ENCODE data around the gene CCND1. TPM values are rescaled to one million over a fixed set of nuclear protein-coding genes. Genes with fewer than 3 reads are reported as not detected.

CCND1 gene
- total RNA-seq, 1 donor from 2014 or later = 10.5 TPM

GRCh38 chr11:69604055-69604454 lies 36.9 kb upstream of the CCND1 start:
- intact Hi-C loops (cut with micrococcal nuclease) = no loop called here
- Mint-ChIP-seq H3K27ac (no peak overlapping the region), H3K36me3 (ENCODE audit: low read depth) (no peaks in the 10 kb centered on the region), H3K4me1 (no peaks in the 10 kb centered on the region), H3K27me3 (peaks cover 23% of the 10 kb centered on the region), H3K9me3 (peaks cover 8% of the 10 kb centered on the region), H3K4me3 (no peak overlapping the region)
- ATAC-seq (ENCODE audit: low read depth) (no peak), DNase-seq (no peak)
- ChIA-PET POLR2A (interaction anchor here (0.6 kb wide), 1 partner anchor 35 kb away, joined by 4 read pairs; no protein-coding TSS in a partner anchor), CTCF (no interaction called here)
- TF ChIP-seq CTCF (IDR thresholded peaks at IDR 0.05) = no peak

- no peaks in the 10 kb centered on the region for H3K4me1 Mint-ChIP-seq
- intact Hi-C loops (cut with micrococcal nuclease) = no loop called here
- TF ChIP-seq CTCF (IDR thresholded peaks at IDR 0.05) = no peak
- ChIA-PET POLR2A (no interaction called here), CTCF (no interaction called here)
- DNase-seq (no peak), ATAC-seq (ENCODE audit: low read depth) (no peak)
- no peak overlapping the region for H3K4me3 Mint-ChIP-seq
- no peak overlapping the region for H3K27ac Mint-ChIP-seq
- peaks cover 8% of the 10 kb centered on the region for H3K9me3 Mint-ChIP-seq
- no peaks in the 10 kb centered on the region for H3K36me3 Mint-ChIP-seq (ENCODE audit: low read depth)
- H3K27me3 Mint-ChIP-seq = peaks cover 30% of the 10 kb centered on the region
These were observed 35.0 kb upstream of the CCND1 start for GRCh38 chr11:69605737-69606526.

GRCh38 chr11:69609351-69609750 lies 31.6 kb upstream of the CCND1 start:
- H3K4me3 Mint-ChIP-seq = no peak overlapping the region
- no peaks in the 10 kb centered on the region for H3K4me1 Mint-ChIP-seq
- ChIA-PET POLR2A (no interaction called here), CTCF (no interaction called here)
- no peak for TF ChIP-seq CTCF (IDR thresholded peaks at IDR 0.05)
- no peak overlapping the region for H3K27ac Mint-ChIP-seq
- peaks cover 39% of the 10 kb centered on the region for H3K27me3 Mint-ChIP-seq
- no peak for DNase-seq
- intact Hi-C loops (cut with micrococcal nuclease) = no loop called here
- no peaks in the 10 kb centered on the region for H3K36me3 Mint-ChIP-seq (ENCODE audit: low read depth)
- H3K9me3 Mint-ChIP-seq = peaks cover 8% of the 10 kb centered on the region
- ATAC-seq (ENCODE audit: low read depth) = no peak

- ChIA-PET POLR2A (interaction anchor here (0.6 kb wide), 1 partner anchor 209 kb away, joined by 5 read pairs; no protein-coding TSS in a partner anchor), CTCF (no interaction called here)
- Mint-ChIP-seq H3K36me3 (ENCODE audit: low read depth) (no peaks in the 10 kb centered on the region), H3K27ac (no peak overlapping the region), H3K4me1 (no peaks in the 10 kb centered on the region), H3K27me3 (peaks cover 26% of the 10 kb centered on the region), H3K9me3 (peaks cover 8% of the 10 kb centered on the region), H3K4me3 (no peak overlapping the region)
- no peak for TF ChIP-seq CTCF (IDR thresholded peaks at IDR 0.05)
- intact Hi-C loops (cut with micrococcal nuclease) = no loop called here
- DNase-seq = no peak
- no peak for ATAC-seq (ENCODE audit: low read depth)
These were observed 29.1 kb upstream of the CCND1 start for GRCh38 chr11:69611548-69612526.

GRCh38 chr11:69613594-69613993 lies 27.4 kb upstream of the CCND1 start:
- Mint-ChIP-seq H3K27me3 (peaks cover 32% of the 10 kb centered on the region), H3K4me1 (no peaks in the 10 kb centered on the region), H3K9me3 (peaks cover 1% of the 10 kb centered on the region), H3K27ac (no peak overlapping the region), H3K4me3 (no peak overlapping the region), H3K36me3 (ENCODE audit: low read depth) (no peaks in the 10 kb centered on the region)
- ChIA-PET POLR2A (no interaction called here), CTCF (no interaction called here)
- TF ChIP-seq CTCF (IDR thresholded peaks at IDR 0.05) = no peak
- no peak for DNase-seq
- ATAC-seq (ENCODE audit: low read depth) = no peak
- intact Hi-C loops (cut with micrococcal nuclease) = no loop called here

Data from activated B cell treated with CpG ODN at 0.5 μM for 24 hours (primary cell).